Embryonic facial prominence (tissue), 1 donor: ENCODE results near the gene CHSY3.
"Not testable (repeated sequence)": the region's sequence is repeated elsewhere in the genome, so short reads cannot be mapped to it uniquely, and the experiment has no call there.

Experiments used
- DNase-seq: peaks from one replicate; pipeline ENCODE4 v3.0.0-alpha.2; 2016; ENCODE audit errors: extremely low spot score

The CHSY3 gene

DNA sequence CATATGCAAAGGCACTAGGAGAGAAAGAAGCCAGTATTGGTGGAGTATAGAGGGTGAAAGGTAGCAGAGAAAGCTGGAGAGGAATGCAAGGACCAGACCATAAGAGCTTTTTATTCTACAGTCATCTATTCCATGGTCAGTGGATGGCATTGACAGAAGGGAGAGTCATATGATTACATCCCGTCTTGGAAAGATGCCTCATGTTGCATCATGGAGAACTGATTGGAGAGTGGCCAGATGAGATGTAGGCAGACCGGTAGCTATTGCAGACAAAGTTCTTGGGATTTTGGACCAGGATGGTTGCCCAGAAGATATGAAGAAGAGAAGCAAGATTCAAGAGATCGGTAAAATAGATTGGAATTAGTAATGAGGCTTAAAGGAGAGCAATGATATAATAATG is 260.7 kb downstream of the CHSY3 start:
- no peak for DNase-seq

- DNase-seq = no peak
Observed at GRCh38 chr5:130166839-130167490, 262.7 kb downstream of the CHSY3 start.

DNA sequence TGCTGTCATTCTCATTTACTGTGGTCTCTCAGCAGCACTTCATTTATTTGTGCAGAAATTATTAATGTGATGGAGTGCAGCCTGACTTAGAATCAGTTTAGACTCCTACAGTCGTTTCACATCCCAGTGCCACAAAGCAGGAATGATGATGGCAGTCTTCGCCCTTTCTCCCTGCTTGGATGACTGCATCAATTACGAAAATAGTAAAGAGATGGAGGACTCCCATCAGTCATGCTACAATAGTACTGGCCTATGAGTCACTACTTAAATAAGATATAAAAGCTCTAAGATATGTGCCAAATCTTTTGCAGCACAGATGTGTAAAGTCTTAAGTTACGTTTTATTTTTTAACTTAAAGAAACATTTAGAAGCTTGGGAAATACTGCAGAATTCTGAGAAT is 263.9 kb downstream of the CHSY3 start:
- no peak for DNase-seq

DNA sequence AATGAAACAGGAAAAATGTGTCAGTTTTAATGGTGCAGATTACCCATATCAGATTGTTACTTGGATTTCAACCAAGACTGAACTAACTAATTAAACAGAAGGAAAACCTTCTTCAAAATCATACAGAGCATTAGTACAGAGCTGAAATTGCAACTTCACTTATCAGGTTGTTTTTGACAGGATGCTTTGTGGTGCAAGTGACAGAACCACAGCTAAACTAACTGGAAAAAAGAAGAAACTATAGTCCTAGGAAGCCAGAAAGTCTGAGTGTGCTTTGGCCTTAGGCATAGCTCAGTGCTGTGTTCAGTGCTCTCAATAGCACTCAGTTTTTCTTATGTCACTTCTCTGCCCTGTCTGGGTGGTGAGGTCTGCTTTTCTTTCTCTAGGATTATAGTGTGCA is 267.4 kb downstream of the CHSY3 start:
- DNase-seq = no peak

GRCh38 chr5:130183115-130183514 is 278.9 kb downstream of the CHSY3 start:
- DNase-seq = no peak

GRCh38 chr5:130189961-130190360 is 285.7 kb downstream of the CHSY3 start:
- DNase-seq = no peak

DNA sequence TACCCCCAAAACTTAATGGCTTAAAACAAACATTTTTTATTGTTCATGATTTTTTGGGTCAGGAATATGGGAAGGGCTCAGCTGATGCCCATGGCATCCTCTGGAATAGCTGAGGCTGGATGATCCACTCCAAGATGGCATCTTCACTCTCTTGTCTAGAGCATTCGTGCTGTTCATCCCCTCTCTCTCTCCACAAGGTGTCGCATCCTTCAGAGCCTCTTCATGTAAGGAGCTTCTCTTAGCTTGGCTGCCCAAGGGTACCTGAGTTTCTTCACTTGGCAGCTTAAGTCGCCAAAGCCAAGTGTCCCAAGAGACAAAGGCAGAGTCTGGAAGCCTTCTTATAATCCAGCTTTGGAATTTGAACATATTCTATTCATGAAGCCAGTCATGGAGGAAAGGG is 294.7 kb downstream of the CHSY3 start:
- no peak for DNase-seq

GRCh38 chr5:130206686-130207085 is 302.4 kb downstream of the CHSY3 start:
- no peak for DNase-seq

DNA sequence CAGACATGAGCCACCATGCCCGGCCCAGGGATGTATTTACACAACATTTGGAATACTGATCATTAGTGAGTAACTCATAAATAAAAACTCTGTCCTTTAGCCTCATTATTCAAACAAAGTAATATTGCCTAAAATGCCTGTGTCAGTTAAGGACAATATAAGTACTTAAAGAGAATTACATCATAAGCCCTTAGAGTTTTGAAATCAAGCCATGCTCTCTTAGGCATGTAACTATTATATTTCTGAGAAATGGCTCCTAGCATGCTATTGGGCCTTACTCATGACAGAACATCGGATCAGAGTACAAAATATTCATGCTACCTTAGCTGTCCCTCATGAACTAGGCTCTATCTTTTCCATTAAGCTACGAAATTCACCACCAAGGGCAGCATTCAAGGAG is 309.3 kb downstream of the CHSY3 start:
- DNase-seq = no peak

GRCh38 chr5:130216286-130216685 is 312.0 kb downstream of the CHSY3 start:
- DNase-seq = no peak

DNA sequence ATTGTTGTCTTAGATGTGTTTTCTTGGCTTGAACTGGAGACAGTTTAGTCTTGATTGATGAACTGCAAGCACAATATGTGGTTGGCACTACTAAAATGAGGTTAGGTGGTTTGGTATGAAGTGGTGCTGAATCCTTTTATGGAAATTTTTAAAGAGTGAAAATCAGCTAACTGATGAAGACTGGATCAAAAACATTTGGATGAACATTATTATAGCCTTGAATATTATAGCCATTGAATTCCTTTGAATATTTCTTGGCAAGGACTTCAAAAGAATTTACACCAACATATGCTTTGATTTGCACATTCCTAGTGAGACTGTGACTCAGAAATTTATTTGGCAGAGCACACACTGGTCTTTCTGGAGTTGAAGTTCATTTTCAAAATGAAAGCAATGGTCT is 318.3 kb downstream of the CHSY3 start:
- no peak for DNase-seq

DNA sequence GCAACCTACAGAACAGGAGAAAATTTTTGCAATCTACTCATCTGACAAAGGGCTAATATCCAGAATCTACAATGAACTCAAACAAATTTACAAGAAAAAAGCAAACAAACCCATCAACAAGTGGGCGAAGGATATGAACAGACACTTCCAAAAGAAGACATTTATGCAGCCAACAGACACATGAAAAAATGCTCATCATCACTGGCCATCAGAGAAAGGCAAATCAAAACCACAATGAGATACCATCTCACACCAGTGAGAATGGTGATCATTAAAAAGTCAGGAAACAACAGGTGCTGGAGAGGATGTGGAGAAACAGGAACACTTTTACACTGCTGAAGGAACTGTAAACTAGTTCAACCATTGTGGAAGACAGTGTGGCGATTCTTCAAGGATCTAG is 322.3 kb downstream of the CHSY3 start:
- not testable (repeated sequence) for DNase-seq

DNA sequence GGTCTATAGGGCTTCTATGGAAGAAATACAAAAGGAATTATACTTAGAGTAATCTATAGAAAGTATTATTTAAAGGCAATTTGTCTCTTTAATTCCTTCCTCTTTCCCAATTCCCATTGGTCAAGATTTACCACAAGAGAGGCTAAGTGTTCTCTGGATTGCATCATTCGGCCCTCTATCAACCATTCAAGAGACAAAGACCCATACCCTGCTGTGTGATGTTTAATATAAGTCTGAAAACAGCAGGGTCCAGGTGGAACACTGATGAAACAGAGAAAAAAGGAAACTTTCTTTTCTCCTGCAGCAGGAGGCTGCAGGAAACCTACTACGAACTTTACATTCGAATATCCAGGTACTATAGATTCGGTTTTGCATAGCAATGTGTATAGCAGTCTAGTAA is 323.4 kb downstream of the CHSY3 start:
- no peak for DNase-seq

- DNase-seq = no peak
Observed at GRCh38 chr5:130231786-130232185, 327.5 kb downstream of the CHSY3 start.

- no peak for DNase-seq
Observed at GRCh38 chr5:130234816-130235215, 330.6 kb downstream of the CHSY3 start.
